HUDEP-2 (cell line): ENCODE results near the gene SCART1.
"Not testable (repeated sequence)": the region's sequence is repeated elsewhere in the genome, so short reads cannot be mapped to it uniquely, and the experiment has no call there.

Experiments used
- DNase-seq, 76 experiments: peaks; one replicate each; lab custom pipeline; 2025; ENCODE audit not compliant: unreplicated experiment in 76 of 76; lab: John Stamatoyannopoulos, UW

Gene SCART1

DNA sequence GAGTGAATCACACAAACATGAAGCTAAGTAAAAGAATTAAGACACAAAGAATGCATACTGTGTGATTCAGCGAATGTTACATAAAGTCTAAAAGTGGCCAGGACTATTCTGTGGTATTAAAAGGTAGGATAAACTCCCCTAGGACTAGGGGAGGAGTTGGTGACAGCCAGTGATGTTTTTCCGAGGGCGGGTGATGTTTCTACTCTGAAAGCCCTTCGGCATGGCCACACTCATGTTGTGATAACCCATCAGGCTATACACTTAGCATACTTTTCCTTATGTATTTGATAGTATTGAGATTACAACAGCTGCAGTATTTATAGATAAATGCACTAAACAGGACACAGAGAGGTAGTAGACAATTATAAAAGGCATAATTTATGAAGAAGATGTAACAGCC lies 57.7 kb downstream of the SCART1 start:
- no peak for DNase-seq

DNA sequence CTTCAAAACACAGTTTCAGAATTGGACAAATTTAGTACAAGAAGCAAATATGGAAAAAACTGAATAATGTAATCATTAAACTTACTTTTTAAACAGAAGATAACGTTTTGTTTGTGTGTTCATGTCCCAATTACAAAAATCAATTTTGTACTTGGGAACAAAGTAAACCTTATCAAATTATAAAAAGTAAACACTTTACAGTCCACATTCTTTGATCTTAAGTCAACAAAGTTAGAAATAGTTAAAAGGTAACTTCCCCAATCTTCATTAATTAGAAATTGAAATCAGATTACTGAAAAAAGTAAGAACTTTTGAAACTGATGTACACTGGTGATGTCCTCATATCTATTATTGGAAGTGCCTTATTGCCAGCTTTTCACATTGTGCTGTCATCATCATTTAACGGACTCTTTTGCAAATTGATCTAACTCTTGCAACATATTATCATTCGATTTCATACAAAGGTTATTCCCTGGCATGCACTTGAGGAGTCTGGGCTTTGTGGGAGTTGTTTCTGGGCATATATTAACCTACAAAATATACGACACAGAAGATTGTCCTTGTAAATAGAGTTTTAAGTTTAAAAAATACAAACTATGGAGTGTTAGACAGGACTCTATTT lies 58.3 kb downstream of the SCART1 start:
- no peak for DNase-seq

DNA sequence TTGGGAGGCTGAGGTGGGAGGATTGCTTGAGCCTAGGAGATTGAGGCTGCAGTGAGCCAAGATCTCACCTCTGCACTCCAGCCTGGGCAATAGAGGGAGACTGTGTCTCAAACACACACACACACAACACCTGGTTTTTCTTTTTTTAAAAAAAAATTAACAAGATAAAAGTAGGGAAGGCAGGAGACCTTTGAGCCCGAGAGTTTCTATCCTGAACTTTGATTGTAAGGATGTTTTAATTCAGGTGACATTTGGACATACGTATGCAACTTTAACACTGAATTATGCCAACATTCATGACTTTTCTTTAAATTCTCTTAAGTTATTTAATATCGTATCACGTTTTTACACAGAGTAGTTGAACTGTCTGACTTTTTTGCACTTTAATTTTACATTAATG lies 61.7 kb downstream of the SCART1 start:
- no peak for DNase-seq

DNA sequence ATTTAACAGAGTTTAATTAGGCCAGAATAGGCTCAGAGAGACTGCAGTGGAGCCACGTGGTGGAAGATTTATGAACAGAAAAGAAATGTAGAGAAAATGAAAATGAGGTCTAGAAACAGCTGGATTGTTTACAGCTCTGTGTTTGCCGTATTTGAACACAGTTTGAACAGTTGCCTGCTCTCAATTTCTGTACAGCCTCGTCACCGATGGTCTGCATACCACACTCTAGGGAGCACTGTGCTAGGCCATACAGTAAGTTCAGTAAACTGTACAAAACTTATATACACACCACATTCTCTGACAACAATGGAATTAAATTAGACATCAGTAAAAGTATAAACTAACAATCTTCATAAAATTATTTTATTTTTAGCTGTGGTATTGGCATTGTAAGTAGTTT lies 62.3 kb downstream of the SCART1 start:
- no peak for DNase-seq

DNA sequence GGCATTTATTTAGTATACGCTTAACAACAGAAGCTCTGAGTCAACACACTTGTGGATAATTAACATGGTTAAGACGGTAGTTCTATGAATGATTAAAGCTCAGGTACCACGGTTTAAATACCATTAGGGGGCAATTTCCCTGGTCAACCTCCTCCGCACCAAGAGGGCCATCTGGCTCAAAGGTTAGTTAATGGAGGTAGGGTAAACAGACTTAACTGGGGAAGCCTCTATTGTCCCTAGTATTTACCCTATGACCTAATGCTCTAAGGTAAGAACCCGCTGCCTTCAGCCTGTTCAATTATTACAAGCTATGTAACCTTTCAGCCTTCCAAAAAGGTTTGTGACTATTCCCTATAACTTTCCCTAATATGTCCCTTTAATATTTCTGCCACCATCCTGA lies 64.8 kb downstream of the SCART1 start:
- not testable (repeated sequence) for DNase-seq
